ENCODE data around the gene FMNL1.

The FMNL1 gene

GRCh38 chr17:45221081-45222013 is at the start of gene FMNL1:
Gene FMNL1 (plus strand): TSS chr17:45221885. CDS start chr17:45222125, 240 bp downstream.
- peak; percentile 77 for DNase-seq

GRCh38 chr17:45172232-45172540 is 49.5 kb upstream of the FMNL1 start:
- no peak for DNase-seq

- peak; percentile 44 for DNase-seq
These were observed 49.0 kb upstream of the FMNL1 start for GRCh38 chr17:45172541-45173286.

- no peak for DNase-seq
These were observed 45.9 kb upstream of the FMNL1 start for GRCh38 chr17:45175759-45176115.

GRCh38 chr17:45177563-45177962 is 44.1 kb upstream of the FMNL1 start:
- no peak for DNase-seq

- DNase-seq = no peak
These were observed 37.5 kb upstream of the FMNL1 start for GRCh38 chr17:45184144-45184543.

- DNase-seq = no peak
These were observed 34.8 kb upstream of the FMNL1 start for GRCh38 chr17:45186801-45187354.

GRCh38 chr17:45189009-45189408 is 32.7 kb upstream of the FMNL1 start:
- no peak for DNase-seq

- DNase-seq = no peak
These were observed 31.0 kb upstream of the FMNL1 start for GRCh38 chr17:45190503-45191255.

GRCh38 chr17:45195424-45195823 is 26.3 kb upstream of the FMNL1 start:
- no peak for DNase-seq

GRCh38 chr17:45197108-45197507 is 24.6 kb upstream of the FMNL1 start:
- DNase-seq = no peak

- peak; percentile 96 for DNase-seq
These were observed 23.9 kb upstream of the FMNL1 start for GRCh38 chr17:45197555-45198334.

GRCh38 chr17:45200701-45201100 is 21.0 kb upstream of the FMNL1 start:
- DNase-seq = peak; percentile 43

- DNase-seq = no peak
These were observed 20.2 kb upstream of the FMNL1 start for GRCh38 chr17:45201457-45201856.

GRCh38 chr17:45201880-45202279 is 19.8 kb upstream of the FMNL1 start:
- DNase-seq = peak; percentile 85

- peak; percentile 90 for DNase-seq
These were observed 2.6 kb upstream of the FMNL1 start for GRCh38 chr17:45218895-45219661.

GRCh38 chr17:45220079-45220478 is 1.6 kb upstream of the FMNL1 start:
- DNase-seq = no peak

GRCh38 chr17:45222014-45222288 is 266 bp downstream of the FMNL1 start:
- DNase-seq = no peak

GRCh38 chr17:45222289-45222995 is 757 bp downstream of the FMNL1 start:
- no peak for DNase-seq

- no peak for DNase-seq
These were observed 1.4 kb downstream of the FMNL1 start for GRCh38 chr17:45222996-45223538.
